Esophagus squamous epithelium (tissue), 5 donors: ENCODE results near the gene PCDHGB7. TPM values are rescaled to one million over a fixed set of nuclear protein-coding genes. Genes with fewer than 3 reads are reported as not detected.
"Not testable (repeated sequence)": the region's sequence is repeated elsewhere in the genome, so short reads cannot be mapped to it uniquely, and the experiment has no call there.

Source experiments
- DNase-seq: peaks from one replicate; lab custom pipeline; 2025; lab: John Stamatoyannopoulos, UW
- H3K27ac ChIP-seq, 4 donors: fragments of 200-600 bp; sonication (generic); one replicate each; pipeline ENCODE4 v1.5.1; 2016 to 2019; ENCODE audit warnings: mild to moderate bottlenecking in 1 of 4
- H3K27me3 ChIP-seq, 4 donors: fragments of 200-600 bp; sonication (generic); 1 replicate in 3 of 4; 2 replicates in 1 of 4; pipeline versions ENCODE4 v1.5.1 to v1.6.0; 2017 to 2021; ENCODE audit warnings: antibody characterized with exemption in 1 of 4
- H3K36me3 ChIP-seq, 3 donors: fragments of 200-600 bp; sonication (generic); one replicate each; pipeline ENCODE4 v1.5.1; 2016 to 2019
- H3K4me1 ChIP-seq, 3 donors: fragments of 200-600 bp; sonication (generic); one replicate each; pipeline ENCODE4 v1.5.1; 2017 to 2019
- H3K4me3 ChIP-seq, 4 donors: fragments of 200-600 bp; sonication (generic); 1 replicate in 3 of 4; 2 replicates in 1 of 4; pipeline ENCODE4 v1.5.1; 2016 to 2019; ENCODE audit warnings: mild to moderate bottlenecking in 2 of 4, moderate library complexity in 1 of 4
- H3K9me3 ChIP-seq, 3 donors: fragments of 200-600 bp; sonication (generic); one replicate each; pipeline ENCODE4 v1.5.1; 2016 to 2019
- CTCF ChIP-seq, 6 experiments: fragments of 450-650 bp in 4 of 6; fragments of 200-600 bp in 2 of 6; sonication (generic) in 2 of 6; IDR thresholded peaks; one replicate each; pipeline ENCODE4 v1.5.1; 2016 to 2019; ENCODE audit warnings: antibody characterized with exemption in 6 of 6, mild to moderate bottlenecking in 4 of 6, moderate library complexity in 4 of 6
- POLR2A ChIP-seq, 4 donors: fragments of 450-650 bp; IDR thresholded peaks; one replicate each; pipeline ENCODE4 v1.6.1; 2017; ENCODE audit warnings: antibody characterized with exemption in 4 of 4, mild to moderate bottlenecking in 4 of 4, moderate library complexity in 3 of 4
- WGBS, 2 donors: methylation state at CpG; one replicate each; pipeline ENCODE4 v1.1.5; 2018; 5-methylcytosine and 5-hydroxymethylcytosine counted together
- intact Hi-C: fragments of 100-400 bp; cut with DNase I; formaldehyde crosslinking; loops from one replicate; pipeline ENCODE4 v1.15.0; 2022
- total RNA-seq, 4 donors: library from RNA; depleted of rRNA; stranded (reverse); fragments of >200 nt; gene quantifications; one replicate each; pipeline ENCODE4 v1.1.0, GENCODE V29; 2016
- donor health status: DM: yes; HTN: yes; CAD: no.

Gene PCDHGB7
- total RNA-seq, 4 donors from 2014 or later = 4.1 to 10.9 (median 5.8) TPM

- Histone ChIP-seq H3K4me3 (peak overlapping the region in 1 of 4 donors; percentile 49), H3K36me3 (no peaks in the 10 kb centered on the region), H3K9me3 (peaks cover 0 to 97% (median 85%) of the 10 kb centered on the region in 3 donors), H3K27ac (no peak overlapping the region), H3K27me3 (peaks cover 0 to 23% (median 0%) of the 10 kb centered on the region in 4 donors), H3K4me1 (no peaks in the 10 kb centered on the region)
- intact Hi-C loops = no loop called here
- TF ChIP-seq POLR2A (IDR thresholded peaks at IDR 0.05) = no peak
- TF ChIP-seq CTCF (IDR thresholded peaks at IDR 0.05) = no peak
- 72 to 73% methylated on average over 14 of the region's 14 CpGs for WGBS, 2 donors
- DNase-seq = no peak
Measured at GRCh38 chr5:141374627-141375026, 42.9 kb upstream of the PCDHGB7 start.

GRCh38 chr5:141375444-141376155, 41.9 kb upstream of the PCDHGB7 start:
- H3K4me1 ChIP-seq, H3K36me3 ChIP-seq, H3K27ac ChIP-seq, H3K4me3 ChIP-seq, DNase-seq, intact Hi-C loops: not testable (repeated sequence)
- H3K27me3 ChIP-seq = peaks cover 0 to 20% (median 0%) of the 10 kb centered on the region in 4 donors
- WGBS, 2 donors = 48 to 50% methylated on average over 8 to 14 of the region's 48 CpGs
- peaks cover 0 to 93% (median 76%) of the 10 kb centered on the region in 3 donors for H3K9me3 ChIP-seq

- Histone ChIP-seq H3K4me3 (peak within 1 kb of the TSS; percentile 7 to 51 (median 28)), H3K9me3 (peaks cover 0 to 92% (median 79%) of the 10 kb centered on the region in 3 donors), H3K27me3 (peaks cover 0 to 16% (median 0%) of the 10 kb centered on the region in 4 donors), H3K27ac (no peak within 1 kb of the TSS), H3K4me1 (no peaks in the 10 kb centered on the region), H3K36me3 (peaks cover 0 to 4% (median 0%) of the 10 kb centered on the region in 3 donors)
- 23 to 44% methylated on average over 22 to 24 of the region's 37 CpGs for WGBS, 2 donors
- TF ChIP-seq POLR2A (IDR thresholded peaks at IDR 0.05) (no peak), CTCF (IDR thresholded peaks at IDR 0.05) (peak in 2 of 6 experiments; percentile 11 to 14)
- intact Hi-C loops = no loop called here
- DNase-seq = no peak
Measured at GRCh38 chr5:141382469-141383294, 34.8 kb upstream of the PCDHGB7 start, which contains the start of gene PCDHGA7. TSS of gene PCDHGA7 (plus strand) at chr5:141382742. CDS start at chr5:141382900, 158 bp downstream.

- Histone ChIP-seq H3K4me3 (no peak overlapping the region), H3K4me1 (no peaks in the 10 kb centered on the region), H3K36me3 (peaks cover 0 to 4% (median 0%) of the 10 kb centered on the region in 3 donors), H3K9me3 (peaks cover 2 to 89% (median 77%) of the 10 kb centered on the region in 3 donors), H3K27me3 (peaks cover 0 to 18% (median 0%) of the 10 kb centered on the region in 4 donors), H3K27ac (no peak overlapping the region)
- 47 to 49% methylated on average over 17 to 18 of the region's 21 CpGs for WGBS, 2 donors
- intact Hi-C loops = no loop called here
- TF ChIP-seq POLR2A (IDR thresholded peaks at IDR 0.05) (no peak), CTCF (IDR thresholded peaks at IDR 0.05) (no peak)
- DNase-seq = no peak
Measured at GRCh38 chr5:141383345-141383744, 34.1 kb upstream of the PCDHGB7 start.

- intact Hi-C loops = no loop called here
- Histone ChIP-seq H3K27ac (no peak overlapping the region), H3K27me3 (peaks cover 0 to 19% (median 0%) of the 10 kb centered on the region in 4 donors), H3K36me3 (peaks cover 0 to 4% (median 0%) of the 10 kb centered on the region in 3 donors), H3K4me3 (no peak overlapping the region), H3K4me1 (no peaks in the 10 kb centered on the region), H3K9me3 (peaks cover 8 to 92% (median 83%) of the 10 kb centered on the region in 3 donors)
- TF ChIP-seq CTCF (IDR thresholded peaks at IDR 0.05) (no peak), POLR2A (IDR thresholded peaks at IDR 0.05) (no peak)
- no peak for DNase-seq
- WGBS, 2 donors = 47 to 48% methylated on average over 5 to 14 of the region's 43 CpGs
Measured at GRCh38 chr5:141384471-141385267, 32.8 kb upstream of the PCDHGB7 start.
